Measurements from ENCODE around the gene KCNQ1.
A peak's percentile ranks its signal among the peaks of the same experiment; 100 is the strongest.

Gene KCNQ1

DNA sequence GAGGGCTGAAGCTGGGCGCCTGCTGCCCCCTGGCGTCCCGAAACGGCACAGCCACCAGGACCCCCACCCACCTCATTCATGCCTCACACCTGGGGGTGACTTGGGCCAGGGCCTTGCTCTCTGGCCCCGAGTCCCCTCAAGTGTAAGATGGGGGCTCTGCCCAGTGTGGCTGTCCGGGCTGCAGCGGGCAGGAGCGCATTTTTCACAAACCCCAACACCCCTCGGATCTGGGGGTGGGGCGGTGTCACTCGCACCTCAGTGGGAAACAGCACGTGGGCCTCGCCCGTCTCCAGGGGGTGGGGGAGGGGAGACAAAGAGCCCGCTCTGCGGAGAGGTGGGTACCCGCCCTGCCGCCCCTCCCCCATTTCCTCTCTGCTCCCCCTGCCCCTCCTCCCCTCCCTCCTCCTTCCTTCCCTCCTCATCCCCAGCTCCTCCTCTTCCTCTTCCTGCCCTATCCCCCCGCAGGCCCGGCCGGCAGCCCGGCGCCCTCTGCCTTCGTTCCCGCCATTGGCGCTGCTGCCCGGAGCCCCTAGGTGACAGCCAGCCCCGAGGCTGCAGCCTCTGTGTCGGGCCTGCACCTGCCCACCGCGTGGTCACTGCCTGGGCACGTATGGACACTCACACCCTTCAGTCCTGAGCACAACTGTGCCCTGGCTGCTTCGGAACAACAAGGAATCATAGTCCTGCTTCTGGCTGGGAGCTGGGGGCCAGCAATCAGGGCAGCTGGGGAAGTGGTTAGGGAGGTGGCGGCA, 447.6 kb downstream of the KCNQ1 start:
- TF ChIP-seq, protein P1, sequence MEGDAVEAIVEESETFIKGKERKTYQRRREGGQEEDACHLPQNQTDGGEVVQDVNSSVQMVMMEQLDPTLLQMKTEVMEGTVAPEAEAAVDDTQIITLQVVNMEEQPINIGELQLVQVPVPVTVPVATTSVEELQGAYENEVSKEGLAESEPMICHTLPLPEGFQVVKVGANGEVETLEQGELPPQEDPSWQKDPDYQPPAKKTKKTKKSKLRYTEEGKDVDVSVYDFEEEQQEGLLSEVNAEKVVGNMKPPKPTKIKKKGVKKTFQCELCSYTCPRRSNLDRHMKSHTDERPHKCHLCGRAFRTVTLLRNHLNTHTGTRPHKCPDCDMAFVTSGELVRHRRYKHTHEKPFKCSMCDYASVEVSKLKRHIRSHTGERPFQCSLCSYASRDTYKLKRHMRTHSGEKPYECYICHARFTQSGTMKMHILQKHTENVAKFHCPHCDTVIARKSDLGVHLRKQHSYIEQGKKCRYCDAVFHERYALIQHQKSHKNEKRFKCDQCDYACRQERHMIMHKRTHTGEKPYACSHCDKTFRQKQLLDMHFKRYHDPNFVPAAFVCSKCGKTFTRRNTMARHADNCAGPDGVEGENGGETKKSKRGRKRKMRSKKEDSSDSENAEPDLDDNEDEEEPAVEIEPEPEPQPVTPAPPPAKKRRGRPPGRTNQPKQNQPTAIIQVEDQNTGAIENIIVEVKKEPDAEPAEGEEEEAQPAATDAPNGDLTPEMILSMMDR (IDR thresholded peaks at IDR 0.05; ENCODE audit: low read depth, low read length): peak; percentile 93
- H3K4me3 ChIP-seq (ENCODE audit: low read depth, low read length): peak overlapping the region; percentile 60

DNA sequence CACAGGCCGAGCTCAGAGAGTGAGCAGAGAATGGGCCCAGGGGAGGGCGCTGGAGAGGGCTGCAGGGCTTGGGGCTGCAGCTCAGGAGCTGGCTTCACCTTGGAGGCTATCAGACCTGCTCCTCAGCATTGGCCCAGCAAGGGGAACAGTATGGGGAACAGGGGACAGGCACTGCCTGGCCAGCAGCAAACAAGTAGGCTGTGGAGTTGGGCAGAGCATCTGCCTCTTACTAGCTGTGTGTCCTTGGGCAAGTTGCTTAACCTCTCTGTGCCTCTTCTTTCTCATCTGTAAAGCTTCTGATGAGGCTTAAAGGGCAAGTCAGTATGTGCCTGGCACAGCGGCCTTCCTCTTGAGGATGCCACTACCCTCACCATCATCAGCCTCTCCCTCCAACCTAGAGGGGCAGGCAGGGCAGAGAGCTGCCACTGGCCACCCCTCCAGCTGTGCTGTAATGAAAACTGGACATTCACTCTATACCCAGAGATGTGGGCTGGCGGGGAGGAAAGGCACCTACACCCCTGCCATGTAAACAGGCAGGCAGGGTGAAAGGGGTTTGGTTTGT, 448.2 kb downstream of the KCNQ1 start:
- peak overlapping the region; percentile 60 for H3K4me3 ChIP-seq (ENCODE audit: low read depth, low read length)
- TF ChIP-seq, protein P1 (IDR thresholded peaks at IDR 0.05; ENCODE audit: low read depth, low read length): no peak

DNA sequence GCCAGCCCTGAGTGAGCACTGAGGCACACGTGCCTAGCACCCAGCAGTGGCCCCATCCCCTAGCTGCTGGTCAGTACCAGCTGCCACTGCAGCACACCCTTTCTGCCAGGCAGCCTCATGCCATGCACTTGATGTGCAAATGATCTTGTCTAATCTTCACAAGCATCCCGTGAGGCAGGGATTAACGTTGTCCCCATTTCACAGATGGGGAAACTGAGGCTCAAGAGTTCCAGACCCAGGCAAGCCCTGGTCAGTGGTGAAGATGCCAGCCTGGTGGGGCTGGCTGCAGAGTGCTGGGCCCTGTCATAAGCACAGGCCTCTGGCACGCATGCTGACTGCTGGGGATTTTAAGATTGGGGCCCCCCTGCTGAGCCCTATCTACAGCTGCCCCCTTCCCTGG, 449.1 kb downstream of the KCNQ1 start:
- H3K4me3 ChIP-seq (ENCODE audit: low read depth, low read length): no peak overlapping the region
- TF ChIP-seq, protein P1 (IDR thresholded peaks at IDR 0.05; ENCODE audit: low read depth, low read length): no peak

DNA sequence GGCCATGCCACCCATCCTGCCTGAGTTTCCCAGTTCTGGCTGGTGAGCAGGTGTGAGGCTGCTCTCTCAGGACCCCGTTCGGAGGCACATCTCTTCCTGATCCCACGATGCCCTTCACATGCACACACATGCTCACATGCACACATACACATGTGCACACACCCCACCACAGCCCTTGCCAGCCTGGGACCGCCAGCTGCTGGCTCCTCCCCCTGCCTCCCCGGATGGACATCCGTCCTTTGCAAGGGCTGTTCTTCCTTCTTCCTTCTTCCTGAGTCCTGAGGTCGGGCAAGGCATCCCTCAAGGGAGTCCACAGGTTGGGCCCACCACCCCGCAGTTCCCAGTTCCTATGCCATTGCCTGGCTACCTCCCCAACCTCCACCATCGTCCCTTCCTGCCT, 451.2 kb downstream of the KCNQ1 start:
- TF ChIP-seq, protein P1 (IDR thresholded peaks at IDR 0.05; ENCODE audit: low read depth, low read length): no peak
- H3K4me3 ChIP-seq (ENCODE audit: low read depth, low read length): no peak overlapping the region

DNA sequence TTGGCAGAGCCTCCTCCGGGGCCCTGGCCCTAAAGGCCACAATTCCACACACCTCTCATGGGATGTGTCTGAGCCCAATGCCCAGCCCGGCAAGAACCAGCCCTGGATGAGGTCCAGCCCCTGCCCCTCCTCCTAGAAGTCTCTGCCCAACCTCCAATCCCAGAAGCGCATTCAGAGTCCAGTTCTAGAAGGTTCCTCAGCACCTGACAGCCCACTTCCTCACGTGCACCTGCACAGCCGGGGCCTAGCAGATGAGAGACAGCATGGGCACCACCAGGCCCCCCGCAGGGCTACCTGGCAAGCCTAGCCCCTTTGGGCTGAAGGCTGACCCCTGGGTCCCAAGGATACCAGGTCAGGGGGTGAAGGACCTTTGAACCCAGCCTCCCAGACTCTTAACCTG, 452.2 kb downstream of the KCNQ1 start:
- H3K4me3 ChIP-seq (ENCODE audit: low read depth, low read length): no peak overlapping the region
- TF ChIP-seq, protein P1 (IDR thresholded peaks at IDR 0.05; ENCODE audit: low read depth, low read length): no peak

DNA sequence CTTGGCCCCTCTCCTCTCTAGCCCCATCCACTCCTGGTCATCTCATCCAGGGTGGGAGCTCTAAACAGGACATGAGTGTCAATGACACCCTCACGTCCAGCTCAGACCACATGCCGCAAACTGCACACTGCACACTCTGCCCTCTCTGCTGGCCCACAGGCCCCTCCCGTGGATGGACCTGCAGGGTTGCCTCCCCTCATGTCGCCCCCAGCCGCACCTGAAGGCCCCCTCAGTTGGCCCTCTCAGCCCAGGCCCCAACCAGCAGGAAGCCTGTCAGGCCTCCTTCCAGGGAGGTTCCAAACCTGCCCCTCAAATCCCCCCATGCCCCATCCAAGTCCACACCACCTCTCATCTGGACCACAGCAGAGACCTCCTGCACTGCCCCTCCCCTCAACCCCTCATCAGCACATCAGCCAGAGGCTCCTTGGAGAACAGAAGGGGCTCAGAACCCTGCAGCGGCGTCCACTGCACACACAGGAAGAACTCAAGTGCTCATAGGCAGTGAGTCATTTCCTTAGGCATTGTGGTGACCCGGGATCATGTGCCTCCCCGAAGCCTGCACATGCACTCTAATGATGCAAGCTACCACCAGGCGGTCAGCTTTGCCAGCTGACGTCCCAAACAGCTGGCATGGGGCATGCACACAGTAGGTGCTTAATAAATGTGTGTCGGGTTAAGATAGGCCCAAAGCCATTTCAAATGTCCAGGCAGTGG, 453.7 kb downstream of the KCNQ1 start:
- no peak overlapping the region for H3K4me3 ChIP-seq (ENCODE audit: low read depth, low read length)
- TF ChIP-seq, protein P1 (IDR thresholded peaks at IDR 0.05; ENCODE audit: low read depth, low read length): no peak
